ENCODE measurements around the gene PCDH9.

Gene PCDH9

GRCh38 chr13:66659286-66659685 lies 570.9 kb downstream of the PCDH9 start:
- no peak for TF ChIP-seq CTCF (IDR thresholded peaks at IDR 0.05; ENCODE audit: insufficient read depth, low read depth, low read length, missing control alignments)
- no peak for DNase-seq (ENCODE audit: low read depth)
- H3K4me3 ChIP-seq (ENCODE audit: low read length) = no peak overlapping the region

- H3K4me3 ChIP-seq (ENCODE audit: low read length) = no peak overlapping the region
- TF ChIP-seq CTCF (IDR thresholded peaks at IDR 0.05; ENCODE audit: insufficient read depth, low read depth, low read length, missing control alignments) = no peak
- DNase-seq (ENCODE audit: low read depth) = peak; percentile 100
Observed at GRCh38 chr13:66657165-66657881, 572.8 kb downstream of the PCDH9 start.

GRCh38 chr13:66655847-66656454 lies 574.2 kb downstream of the PCDH9 start:
- TF ChIP-seq CTCF (IDR thresholded peaks at IDR 0.05; ENCODE audit: insufficient read depth, low read depth, low read length, missing control alignments) = no peak
- no peak for DNase-seq (ENCODE audit: low read depth)
- H3K4me3 ChIP-seq (ENCODE audit: low read length) = no peak overlapping the region

- no peak for TF ChIP-seq CTCF (IDR thresholded peaks at IDR 0.05; ENCODE audit: insufficient read depth, low read depth, low read length, missing control alignments)
- H3K4me3 ChIP-seq (ENCODE audit: low read length) = no peak overlapping the region
- no peak for DNase-seq (ENCODE audit: low read depth)
Observed at GRCh38 chr13:66644855-66645460, 585.2 kb downstream of the PCDH9 start.

- no peak overlapping the region for H3K4me3 ChIP-seq (ENCODE audit: low read length)
- DNase-seq (ENCODE audit: low read depth) = no peak
- no peak for TF ChIP-seq CTCF (IDR thresholded peaks at IDR 0.05; ENCODE audit: insufficient read depth, low read depth, low read length, missing control alignments)
Observed at GRCh38 chr13:66640231-66640630, 589.9 kb downstream of the PCDH9 start.

- DNase-seq (ENCODE audit: low read depth) = no peak
- no peak overlapping the region for H3K4me3 ChIP-seq (ENCODE audit: low read length)
- no peak for TF ChIP-seq CTCF (IDR thresholded peaks at IDR 0.05; ENCODE audit: insufficient read depth, low read depth, low read length, missing control alignments)
Observed at GRCh38 chr13:66639044-66639443, 591.1 kb downstream of the PCDH9 start.

All from epithelial cell of esophagus (primary cell).